ENCODE data around the gene RUNX2.
"Not testable (repeated sequence)": the region's sequence is repeated elsewhere in the genome, so short reads cannot be mapped to it uniquely, and the experiment has no call there.

DNA sequence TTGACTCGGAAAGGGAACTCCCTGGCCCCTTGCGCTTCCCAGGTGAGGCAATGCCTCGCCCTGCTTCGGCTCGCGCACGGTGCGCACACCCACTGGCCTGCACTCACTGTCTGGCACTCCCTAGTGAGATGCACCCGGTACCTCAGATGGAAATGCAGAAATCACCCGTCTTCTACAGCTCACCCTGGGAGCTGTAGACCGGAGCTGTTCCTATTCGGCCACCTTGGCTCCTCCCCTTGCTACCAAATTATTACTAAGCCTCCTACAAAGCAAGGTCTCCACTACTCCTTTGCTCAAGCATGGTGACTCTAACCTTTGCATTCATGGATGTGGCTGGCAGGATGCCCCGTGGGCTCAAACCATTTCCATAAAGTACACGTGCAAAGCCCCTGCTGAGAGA lies 347.0 kb downstream of the RUNX2 start:
- not testable (repeated sequence) for TF ChIP-seq TARDBP (IDR thresholded peaks at IDR 0.05); ELF4 (IDR thresholded peaks at IDR 0.05); BHLHE40 (IDR thresholded peaks at IDR 0.05; ENCODE audit: borderline replicate concordance); FOXM1 (IDR thresholded peaks at IDR 0.05; ENCODE audit: borderline replicate concordance); ARNT (IDR thresholded peaks at IDR 0.05); SP1 (IDR thresholded peaks at IDR 0.05)

Data from HEK293T (cell line).